Fibroblast of pulmonary artery (primary cell): ENCODE measurements around the gene WRAP53.

ENCODE experiments used
- DNase-seq: peaks from one replicate; pipeline ENCODE4 v3.0.0-alpha.2; 2010; ENCODE audit warnings: low read depth
- H3K4me3 ChIP-seq: replicated peaks from 2 replicates; pipeline ENCODE4 v1.5.1; 2011; ENCODE audit warnings: low read depth, mild to moderate bottlenecking, control low read depth, low read length, moderate library complexity
- CTCF ChIP-seq: IDR thresholded peaks from 2 replicates; pipeline ENCODE4 v1.5.1; 2011; ENCODE audit warnings: mild to moderate bottlenecking, control low read depth, low read length, inconsistent platforms; ENCODE audit errors: missing control alignments

The WRAP53 gene

GRCh38 chr17:7651097-7651664 lies 37.1 kb upstream of the WRAP53 start:
- no peak for TF ChIP-seq CTCF
- H3K4me3 ChIP-seq: peak overlapping the region; percentile 37

GRCh38 chr17:7651665-7652387 lies 36.5 kb upstream of the WRAP53 start:
- H3K4me3 ChIP-seq: no peak overlapping the region
- TF ChIP-seq CTCF: no peak
- DNase-seq: no peak

More at GRCh38 chr17:7651097-7651664, 37.1 kb upstream of the WRAP53 start:
- no peak for DNase-seq

- no peak for TF ChIP-seq CTCF
- no peak for DNase-seq
- no peak overlapping the region for H3K4me3 ChIP-seq
These were observed 35.6 kb upstream of the WRAP53 start for GRCh38 chr17:7652388-7653356.

- TF ChIP-seq CTCF: no peak
- no peak overlapping the region for H3K4me3 ChIP-seq
- peak; percentile 39 for DNase-seq
These were observed 33.3 kb upstream of the WRAP53 start for GRCh38 chr17:7654832-7655540.

GRCh38 chr17:7655541-7655840 lies 32.8 kb upstream of the WRAP53 start:
- no peak for DNase-seq
- TF ChIP-seq CTCF: no peak
- H3K4me3 ChIP-seq: no peak overlapping the region

GRCh38 chr17:7656958-7657609 lies 31.2 kb upstream of the WRAP53 start:
- H3K4me3 ChIP-seq: no peak overlapping the region
- peak; percentile 18 for DNase-seq
- no peak for TF ChIP-seq CTCF
